Keratinocyte (primary cell): ENCODE results near the gene GALNT7. TPM values are rescaled to one million over a fixed set of nuclear protein-coding genes. Genes with fewer than 3 reads are reported as not detected.
A peak's percentile ranks its signal among the peaks of the same experiment; 100 is the strongest.

ENCODE experiments used
- DNase-seq: peaks from one replicate; pipeline ENCODE4 v3.0.0-alpha.2; 2011; ENCODE audit warnings: low read depth, missing footprints, low spot score
- FAIRE-seq: peaks from 2 replicates; lab custom pipeline; 2011; peaks lifted over from hg19 to GRCh38; lab: Jason Lieb, UNC
- H2AFZ ChIP-seq: 2 replicates; pipeline ENCODE4 v1.6.0; 2012; ENCODE audit warnings: low read length, control low read depth, inconsistent platforms; ENCODE audit not compliant: control insufficient read depth
- H3K27ac ChIP-seq: 2 replicates; pipeline ENCODE4 v1.5.1; 2011; ENCODE audit warnings: low read length; ENCODE audit not compliant: control insufficient read depth, insufficient read depth
- H3K27me3 ChIP-seq: 3 replicates; pipeline ENCODE4 v1.6.0; 2011; ENCODE audit warnings: low read length; ENCODE audit not compliant: control insufficient read depth, insufficient read depth; ENCODE audit errors: extremely low read depth
- H3K36me3 ChIP-seq, 2 experiments: 2 replicates in 1 of 2; 3 replicates in 1 of 2; pipeline ENCODE4 v1.5.1; 2011; ENCODE audit warnings: low read length in 2 of 2, mild to moderate bottlenecking in 1 of 2; ENCODE audit not compliant: control insufficient read depth in 2 of 2, insufficient read depth in 2 of 2; ENCODE audit errors: extremely low read depth in 1 of 2
- H3K4me1 ChIP-seq: 3 replicates; pipeline ENCODE4 v1.5.1; 2011; ENCODE audit warnings: low read length; ENCODE audit not compliant: control insufficient read depth, insufficient read depth; ENCODE audit errors: extremely low read depth
- H3K4me2 ChIP-seq: 3 replicates; pipeline ENCODE4 v1.6.0; 2011; ENCODE audit warnings: low read depth, low read length; ENCODE audit not compliant: control insufficient read depth, insufficient read depth; ENCODE audit errors: extremely low read depth
- H3K4me3 ChIP-seq, 3 experiments: fragments of 200-600 bp in 1 of 3; sonication (generic) in 1 of 3; 2 replicates in 2 of 3; 3 replicates in 1 of 3; pipeline ENCODE4 v1.5.1; 2011 to 2016; ENCODE audit warnings: low read length in 3 of 3, mild to moderate bottlenecking in 3 of 3, control low read depth in 2 of 3, inconsistent platforms in 1 of 3, low read depth in 1 of 3, mixed read lengths in 1 of 3, mixed run types in 1 of 3, moderate library complexity in 1 of 3; ENCODE audit not compliant: control insufficient read depth in 2 of 3, insufficient read depth in 2 of 3; ENCODE audit errors: extremely low read depth in 1 of 3
- H3K79me2 ChIP-seq: 2 replicates; pipeline ENCODE4 v1.6.0; 2012; ENCODE audit warnings: low read length; ENCODE audit not compliant: control insufficient read depth, insufficient read depth
- H3K9ac ChIP-seq: 3 replicates; pipeline ENCODE4 v1.6.0; 2011; ENCODE audit warnings: low read length; ENCODE audit not compliant: control insufficient read depth, insufficient read depth; ENCODE audit errors: extremely low read depth
- H3K9me1 ChIP-seq: 3 replicates; pipeline ENCODE4 v1.6.0; 2011; ENCODE audit warnings: low read length; ENCODE audit not compliant: control insufficient read depth, insufficient read depth; ENCODE audit errors: extremely low read depth
- H3K9me3 ChIP-seq: 2 replicates; pipeline ENCODE4 v1.5.1; 2012; ENCODE audit warnings: low read depth, low read length; ENCODE audit not compliant: control insufficient read depth
- H4K20me1 ChIP-seq: 3 replicates; pipeline ENCODE4 v1.6.0; 2011; ENCODE audit warnings: low read length; ENCODE audit not compliant: control insufficient read depth, insufficient read depth; ENCODE audit errors: extremely low read depth
- CTCF ChIP-seq, 3 experiments: IDR thresholded peaks in 1 of 3; conservative IDR thresholded peaks in 1 of 3; optimal IDR thresholded peaks in 1 of 3; 2 replicates in 2 of 3; 3 replicates in 1 of 3; pipeline versions ENCODE3 to v1.5.1; 2011; ENCODE audit warnings: low read length in 3 of 3, mild to moderate bottlenecking in 3 of 3, moderate library complexity in 2 of 3, control low read depth in 1 of 3, inconsistent platforms in 1 of 3; ENCODE audit not compliant: insufficient read depth in 2 of 3; ENCODE audit errors: extremely low read depth in 1 of 3
- EZH2 ChIP-seq: IDR thresholded peaks from one replicate; pipeline ENCODE4 v1.6.1; 2012; ENCODE audit warnings: inconsistent platforms, mild to moderate bottlenecking, low read length, moderate library complexity
- dilution Hi-C: fragments of 300-500 bp; cut with MboI; formaldehyde crosslinking; loops from one replicate; pipeline ENCODE4 v1.7.0; 2020; ENCODE audit warnings: low sequenced_read_pairs; ENCODE audit not compliant: extremely low pct_ligation_motif_present
- polyA plus RNA-seq, 5 experiments: library from polyadenylated mRNA; depleted of rRNA in 3 of 5; stranded (reverse) in 3 of 5; stranded (forward) in 1 of 5; unstranded in 1 of 5; fragments of >200 nt; gene quantifications; 1 replicate in 1 of 5; 2 replicates in 3 of 5; 3 replicates in 1 of 5; pipeline versions ENCODE4 v1.2.1 to v1.2.3, GENCODE V29; 2011 to 2012; ENCODE audit warnings: missing spikeins in 2 of 5, low read depth in 1 of 5, low replicate concordance in 1 of 5

Gene GALNT7
- polyA plus RNA-seq, 1 donor (not counting 4 experiments of a cell fraction or from before 2014, with no cell fraction given) = 28.8 TPM

GRCh38 chr4:173178144-173178543 is 9.5 kb downstream of the GALNT7 start:
- no peak overlapping the region for H3K4me3 ChIP-seq
- no peak for TF ChIP-seq CTCF (optimal IDR thresholded peaks at IDR 0.05 in 1 of 3, IDR thresholded peaks at IDR 0.05 in 1 of 3, conservative IDR thresholded peaks at IDR 0.05 in 1 of 3; ENCODE audit: extremely low read depth in 1 of 3, insufficient read depth in 2 of 3, low read length in 3 of 3)
- TF ChIP-seq EZH2 = no peak
- H4K20me1 ChIP-seq = no peaks in the 10 kb centered on the region
- peaks cover 35% of the 10 kb centered on the region for H3K79me2 ChIP-seq
- no peak for DNase-seq
- H3K4me1 ChIP-seq = peaks cover 21% of the 10 kb centered on the region
- H2AFZ ChIP-seq = no peak overlapping the region
- H3K9me3 ChIP-seq = no peaks in the 10 kb centered on the region
- H3K36me3 ChIP-seq = no peaks in the 10 kb centered on the region
- H3K27ac ChIP-seq = no peak overlapping the region
- no peaks in the 10 kb centered on the region for H3K27me3 ChIP-seq
- no peak overlapping the region for H3K4me2 ChIP-seq
- dilution Hi-C loops = no loop called here
- FAIRE-seq = no peak
- H3K9me1 ChIP-seq = no peaks in the 10 kb centered on the region
- no peak overlapping the region for H3K9ac ChIP-seq

GRCh38 chr4:173181848-173182247 is 13.2 kb downstream of the GALNT7 start:
- H3K9ac ChIP-seq = no peak overlapping the region
- peaks cover 21% of the 10 kb centered on the region for H3K4me1 ChIP-seq
- no peaks in the 10 kb centered on the region for H3K9me3 ChIP-seq
- peaks cover 19% of the 10 kb centered on the region for H3K79me2 ChIP-seq
- H3K4me2 ChIP-seq = peak overlapping the region; percentile 35
- H3K36me3 ChIP-seq = no peaks in the 10 kb centered on the region
- H3K9me1 ChIP-seq = no peaks in the 10 kb centered on the region
- H3K4me3 ChIP-seq = no peak overlapping the region
- FAIRE-seq = no peak
- no peaks in the 10 kb centered on the region for H4K20me1 ChIP-seq
- dilution Hi-C loops = no loop called here
- H3K27ac ChIP-seq = peak overlapping the region; percentile 1
- no peaks in the 10 kb centered on the region for H3K27me3 ChIP-seq
- DNase-seq = no peak
- no peak overlapping the region for H2AFZ ChIP-seq
- no peak for TF ChIP-seq CTCF (optimal IDR thresholded peaks at IDR 0.05 in 1 of 3, IDR thresholded peaks at IDR 0.05 in 1 of 3, conservative IDR thresholded peaks at IDR 0.05 in 1 of 3; ENCODE audit: extremely low read depth in 1 of 3, insufficient read depth in 2 of 3, low read length in 3 of 3)
